GM21619 (cell line): ENCODE results near the gene SNX13.
"Not testable (repeated sequence)": the region's sequence is repeated elsewhere in the genome, so short reads cannot be mapped to it uniquely, and the experiment has no call there.

ENCODE experiments used
- ATAC-seq: cut with Tn5 transposase; IDR thresholded peaks from one replicate; pipeline ENCODE4 v1.9.1; 2021; ENCODE audit not compliant: unreplicated experiment

The SNX13 gene

GRCh38 chr7:17915796-17916195 is 24.5 kb downstream of the SNX13 start:
- no peak for ATAC-seq

- no peak for ATAC-seq
Measured at GRCh38 chr7:17915168-17915567, 25.1 kb downstream of the SNX13 start.

GRCh38 chr7:17913250-17913649 is 27.0 kb downstream of the SNX13 start:
- ATAC-seq: no peak

- no peak for ATAC-seq
Measured at GRCh38 chr7:17912536-17913235, 27.6 kb downstream of the SNX13 start.

- ATAC-seq: no peak
Measured at GRCh38 chr7:17912050-17912449, 28.2 kb downstream of the SNX13 start.

- no peak for ATAC-seq
Measured at GRCh38 chr7:17910377-17910776, 29.9 kb downstream of the SNX13 start.

- ATAC-seq: not testable (repeated sequence)
Measured at GRCh38 chr7:17909310-17909709, 31.0 kb downstream of the SNX13 start.

- no peak for ATAC-seq
Measured at GRCh38 chr7:17907014-17907413, 33.3 kb downstream of the SNX13 start.

GRCh38 chr7:17903337-17903736 is 37.0 kb downstream of the SNX13 start:
- ATAC-seq: no peak

- no peak for ATAC-seq
Measured at GRCh38 chr7:17902599-17902998, 37.7 kb downstream of the SNX13 start.

GRCh38 chr7:17900464-17900863 is 39.8 kb downstream of the SNX13 start:
- no peak for ATAC-seq

GRCh38 chr7:17898111-17898510 is 42.2 kb downstream of the SNX13 start:
- ATAC-seq: no peak

GRCh38 chr7:17887286-17887685 is 53.0 kb downstream of the SNX13 start:
- ATAC-seq: no peak

- ATAC-seq: no peak
Measured at GRCh38 chr7:17882685-17883084, 57.6 kb downstream of the SNX13 start.

GRCh38 chr7:17879075-17879661 is 61.1 kb downstream of the SNX13 start:
- ATAC-seq: no peak

- no peak for ATAC-seq
Measured at GRCh38 chr7:17878627-17879026, 61.7 kb downstream of the SNX13 start.

GRCh38 chr7:17871815-17872533 is 68.3 kb downstream of the SNX13 start:
- no peak for ATAC-seq

GRCh38 chr7:17870406-17870805 is 69.9 kb downstream of the SNX13 start:
- ATAC-seq: no peak

GRCh38 chr7:17863809-17864143 is 76.5 kb downstream of the SNX13 start:
- ATAC-seq: no peak

GRCh38 chr7:17863095-17863808 is 77.0 kb downstream of the SNX13 start:
- no peak for ATAC-seq

GRCh38 chr7:17856251-17856650 is 84.0 kb downstream of the SNX13 start:
- no peak for ATAC-seq

GRCh38 chr7:17855202-17855601 is 85.1 kb downstream of the SNX13 start:
- ATAC-seq: no peak
